Stomach (tissue), 4 donors: ENCODE measurements around the gene EXOSC1.

Experiments
- POLR2AphosphoS5 ChIP-seq, 3 donors: sonication (generic); formaldehyde crosslinking; IDR thresholded peaks; one replicate each; pipeline ENCODE4 v1.6.1; 2016; ENCODE audit warnings: antibody characterized with exemption in 3 of 3
- TF ChIP-seq, protein P1 (sequence below), 7 experiments: fragments of 450-650 bp in 4 of 7; fragments of 200-600 bp in 3 of 7; sonication (generic) in 3 of 7; IDR thresholded peaks; one replicate each; pipeline ENCODE4 v1.5.1; 2016 to 2019; ENCODE audit warnings: antibody characterized with exemption in 7 of 7, control low read depth in 2 of 7, mild to moderate bottlenecking in 1 of 7

DNA sequence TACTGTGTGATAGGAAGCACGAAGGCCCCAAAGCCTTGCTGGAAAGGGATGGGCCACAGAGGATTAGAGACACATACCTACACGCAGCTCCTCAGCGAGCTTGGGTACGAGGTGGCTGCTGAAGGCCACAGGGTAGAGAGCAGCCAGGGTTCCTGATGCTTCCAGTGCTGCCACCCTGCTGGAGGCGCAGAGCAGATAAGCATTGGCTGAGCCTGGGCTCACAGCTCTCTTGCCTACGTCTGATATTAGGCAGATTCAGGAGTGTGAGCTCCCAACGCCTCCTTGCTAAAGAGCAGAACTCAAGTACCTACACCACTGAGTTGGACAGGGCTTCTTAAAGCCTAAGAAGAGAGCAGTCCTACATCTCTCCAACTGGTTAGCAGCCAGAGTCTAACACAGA, 20.2 kb upstream of the EXOSC1 start:
- TF ChIP-seq, protein P1, sequence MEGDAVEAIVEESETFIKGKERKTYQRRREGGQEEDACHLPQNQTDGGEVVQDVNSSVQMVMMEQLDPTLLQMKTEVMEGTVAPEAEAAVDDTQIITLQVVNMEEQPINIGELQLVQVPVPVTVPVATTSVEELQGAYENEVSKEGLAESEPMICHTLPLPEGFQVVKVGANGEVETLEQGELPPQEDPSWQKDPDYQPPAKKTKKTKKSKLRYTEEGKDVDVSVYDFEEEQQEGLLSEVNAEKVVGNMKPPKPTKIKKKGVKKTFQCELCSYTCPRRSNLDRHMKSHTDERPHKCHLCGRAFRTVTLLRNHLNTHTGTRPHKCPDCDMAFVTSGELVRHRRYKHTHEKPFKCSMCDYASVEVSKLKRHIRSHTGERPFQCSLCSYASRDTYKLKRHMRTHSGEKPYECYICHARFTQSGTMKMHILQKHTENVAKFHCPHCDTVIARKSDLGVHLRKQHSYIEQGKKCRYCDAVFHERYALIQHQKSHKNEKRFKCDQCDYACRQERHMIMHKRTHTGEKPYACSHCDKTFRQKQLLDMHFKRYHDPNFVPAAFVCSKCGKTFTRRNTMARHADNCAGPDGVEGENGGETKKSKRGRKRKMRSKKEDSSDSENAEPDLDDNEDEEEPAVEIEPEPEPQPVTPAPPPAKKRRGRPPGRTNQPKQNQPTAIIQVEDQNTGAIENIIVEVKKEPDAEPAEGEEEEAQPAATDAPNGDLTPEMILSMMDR (IDR thresholded peaks at IDR 0.05), result no peak
- no peak for TF ChIP-seq POLR2AphosphoS5 (IDR thresholded peaks at IDR 0.05)
